CD4-positive, alpha-beta memory T cell (primary cell): Measurements from ENCODE around the gene MUC12. TPM values are rescaled to one million over a fixed set of nuclear protein-coding genes. Genes with fewer than 3 reads are reported as not detected.
"Not testable (repeated sequence)": the region's sequence is repeated elsewhere in the genome, so short reads cannot be mapped to it uniquely, and the experiment has no call there.

Source experiments
- CTCF ChIA-PET: fragments of 350-600 bp; sonication (Branson Sonifier 250); formaldehyde crosslinking; loops from one replicate; lab custom pipeline; 2021; ENCODE audit warnings: inconsistent platforms; ENCODE audit not compliant: partially characterized antibody; lab: Charles Lee
- POLR2A ChIA-PET: fragments of 350-600 bp; sonication (Branson Sonifier 250); formaldehyde crosslinking; loops from one replicate; lab custom pipeline; 2021; ENCODE audit not compliant: partially characterized antibody; lab: Charles Lee
- DNase-seq, 5 donors: peaks; one replicate each; pipeline versions ENCODE4 v3.0.0 to v3.0.0-alpha.2; 2020 to 2022; ENCODE audit warnings: mixed read lengths in 1 of 5
- H3K27ac ChIP-seq: one replicate; pipeline ENCODE4 v1.7.0; 2013; ENCODE audit warnings: low read depth, low read length
- H3K27me3 ChIP-seq: 2 replicates; pipeline ENCODE4 v1.7.0; 2013; ENCODE audit warnings: mild to moderate bottlenecking, low read length, moderate library complexity; ENCODE audit not compliant: insufficient read depth
- H3K36me3 ChIP-seq: 2 replicates; pipeline ENCODE4 v1.7.0; 2013; ENCODE audit warnings: mild to moderate bottlenecking, low read length, moderate library complexity; ENCODE audit not compliant: insufficient read depth
- H3K4me1 ChIP-seq: 2 replicates; pipeline ENCODE4 v1.7.0; 2013; ENCODE audit warnings: mild to moderate bottlenecking, low read length, moderate library complexity; ENCODE audit not compliant: insufficient read depth
- H3K4me3 ChIP-seq, 2 donors: one replicate each; pipeline ENCODE4 v1.7.0; 2013; ENCODE audit warnings: low read length in 2 of 2, mild to moderate bottlenecking in 1 of 2
- H3K9me3 ChIP-seq, 2 donors: one replicate each; pipeline ENCODE4 v1.7.0; 2013; ENCODE audit warnings: low read length in 2 of 2, control low read depth in 1 of 2; ENCODE audit not compliant: control insufficient read depth in 1 of 2
- H3K27ac Mint-ChIP-seq, 7 donors: one replicate each; pipeline ENCODE4 v1.8.0; 2020 to 2021; ENCODE audit warnings: mixed read lengths in 7 of 7, mild to moderate bottlenecking in 6 of 7, inconsistent platforms in 3 of 7, moderate library complexity in 3 of 7
- H3K27me3 Mint-ChIP-seq, 2 donors: one replicate each; pipeline ENCODE4 v1.8.0; 2020 to 2021; ENCODE audit warnings: mixed read lengths in 2 of 2
- H3K36me3 Mint-ChIP-seq, 2 donors: one replicate each; pipeline ENCODE4 v1.8.0; 2020 to 2021; ENCODE audit warnings: mixed read lengths in 2 of 2, inconsistent platforms in 1 of 2, mild to moderate bottlenecking in 1 of 2
- H3K4me1 Mint-ChIP-seq, 4 donors: one replicate each; pipeline ENCODE4 v1.8.0; 2020 to 2021; ENCODE audit warnings: mixed read lengths in 4 of 4, mild to moderate bottlenecking in 1 of 4
- H3K4me3 Mint-ChIP-seq, 8 donors: one replicate each; pipeline ENCODE4 v1.8.0; 2020 to 2021; ENCODE audit warnings: mixed read lengths in 8 of 8, mild to moderate bottlenecking in 7 of 8, moderate library complexity in 6 of 8, inconsistent platforms in 3 of 8
- H3K9me3 Mint-ChIP-seq, 8 donors: one replicate each; pipeline ENCODE4 v1.8.0; 2020 to 2021; ENCODE audit warnings: mixed read lengths in 8 of 8, mild to moderate bottlenecking in 5 of 8, inconsistent platforms in 3 of 8, moderate library complexity in 1 of 8
- intact Hi-C: fragments of 100-400 bp; cut with micrococcal nuclease; formaldehyde crosslinking; loops from one replicate; pipeline ENCODE4 v1.15.1; 2023
- polyA plus RNA-seq, 2 donors: library from polyadenylated mRNA; unstranded; fragments of 300-500 nt; fragmentation: Illumina TruSeq; gene quantifications; one replicate each; pipeline ENCODE4 v1.2.3, GENCODE V29; 2021
- total RNA-seq, 2 experiments: library from RNA; stranded (reverse); gene quantifications; one replicate each; pipeline ENCODE4 v1.2.3, GENCODE V29; 2021

MUC12 gene
- total and polyA plus RNA-seq, 4 experiments from 2014 or later, result 0.45 TPM; not detected in 3

DNA sequence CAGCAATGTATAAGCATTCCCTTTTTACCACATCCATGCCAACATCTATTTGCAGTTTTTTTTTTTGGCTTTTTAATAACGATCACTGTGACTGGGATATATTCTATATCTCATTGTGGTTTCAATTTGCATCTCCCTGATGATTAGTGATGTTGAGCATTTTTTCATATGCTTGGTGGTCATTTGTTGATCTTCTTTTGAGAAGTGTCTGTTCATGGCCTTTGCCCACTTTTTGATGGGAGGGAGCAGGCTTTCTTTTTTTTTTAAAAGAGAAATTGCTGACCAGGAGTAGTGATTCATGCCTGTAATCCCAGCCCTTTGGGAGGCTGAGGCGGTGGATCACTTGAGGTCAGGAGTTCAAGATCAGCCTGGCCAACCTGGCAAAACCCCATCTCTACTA lies 54.5 kb downstream of the MUC12 start:
- Histone ChIP-seq H3K27ac (no peak overlapping the region), H3K9me3 (no peaks in the 10 kb centered on the region), H3K36me3 (no peaks in the 10 kb centered on the region), H3K27me3 (no peaks in the 10 kb centered on the region), H3K4me1 (no peaks in the 10 kb centered on the region), H3K4me3 (no peak overlapping the region)
- Mint-ChIP-seq H3K9me3 (peaks cover 0 to 1% (median 0%) of the 10 kb centered on the region in 8 donors), H3K4me1 (peaks cover 0 to 3% (median 2%) of the 10 kb centered on the region in 4 donors), H3K27me3 (peaks cover 7% of the 10 kb centered on the region in 2 donors), H3K36me3 (no peaks in the 10 kb centered on the region), H3K4me3 (no peak overlapping the region), H3K27ac (no peak overlapping the region)
- intact Hi-C loops, result no loop called here
- ChIA-PET POLR2A (no interaction called here), CTCF (no interaction called here)
- no peak for DNase-seq

- no peak overlapping the region for H3K4me3 Mint-ChIP-seq
- H3K4me3 ChIP-seq, result no peak overlapping the region
- no peaks in the 10 kb centered on the region for H3K4me1 Mint-ChIP-seq
- no peaks in the 10 kb centered on the region for H3K27me3 ChIP-seq
- ChIA-PET POLR2A (no interaction called here), CTCF (no interaction called here)
- H3K36me3 Mint-ChIP-seq, result no peaks in the 10 kb centered on the region
- peaks cover 3 to 5% of the 10 kb centered on the region in 2 donors for H3K27me3 Mint-ChIP-seq
- no peaks in the 10 kb centered on the region for H3K9me3 ChIP-seq
- intact Hi-C loops, result no loop called here
- DNase-seq, result no peak
- no peaks in the 10 kb centered on the region for H3K9me3 Mint-ChIP-seq
- no peaks in the 10 kb centered on the region for H3K4me1 ChIP-seq
- no peak overlapping the region for H3K27ac ChIP-seq
- H3K27ac Mint-ChIP-seq, result no peak overlapping the region
- H3K36me3 ChIP-seq, result no peaks in the 10 kb centered on the region
Observed at GRCh38 chr7:101031082-101031481, 61.7 kb downstream of the MUC12 start.

DNA sequence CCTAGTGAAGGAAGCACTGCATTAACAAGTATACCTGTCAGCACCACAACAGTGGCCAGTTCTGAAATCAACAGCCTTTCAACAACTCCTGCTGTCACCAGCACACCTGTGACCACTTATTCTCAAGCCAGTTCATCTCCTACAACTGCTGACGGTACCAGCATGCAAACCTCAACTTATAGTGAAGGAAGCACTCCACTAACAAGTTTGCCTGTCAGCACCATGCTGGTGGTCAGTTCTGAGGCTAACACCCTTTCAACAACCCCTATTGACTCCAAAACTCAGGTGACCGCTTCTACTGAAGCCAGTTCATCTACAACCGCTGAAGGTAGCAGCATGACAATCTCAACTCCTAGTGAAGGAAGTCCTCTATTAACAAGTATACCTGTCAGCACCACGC lies 66.6 kb downstream of the MUC12 start:
- H3K27me3 Mint-ChIP-seq, result peaks cover 6 to 10% of the 10 kb centered on the region in 2 donors
- Histone ChIP-seq H3K4me1 (no peaks in the 10 kb centered on the region), H3K27me3 (no peaks in the 10 kb centered on the region), H3K36me3 (no peaks in the 10 kb centered on the region), H3K9me3 (no peaks in the 10 kb centered on the region), H3K4me3 (no peak overlapping the region), H3K27ac (no peak overlapping the region)
- H3K27ac Mint-ChIP-seq, result no peak overlapping the region
- no peaks in the 10 kb centered on the region for H3K9me3 Mint-ChIP-seq
- POLR2A ChIA-PET, result no interaction called here
- H3K4me1 Mint-ChIP-seq, result no peaks in the 10 kb centered on the region
- DNase-seq, result no peak
- no peaks in the 10 kb centered on the region for H3K36me3 Mint-ChIP-seq
- intact Hi-C loops, result no loop called here
- H3K4me3 Mint-ChIP-seq, result no peak overlapping the region
- CTCF ChIA-PET, result no interaction called here

DNA sequence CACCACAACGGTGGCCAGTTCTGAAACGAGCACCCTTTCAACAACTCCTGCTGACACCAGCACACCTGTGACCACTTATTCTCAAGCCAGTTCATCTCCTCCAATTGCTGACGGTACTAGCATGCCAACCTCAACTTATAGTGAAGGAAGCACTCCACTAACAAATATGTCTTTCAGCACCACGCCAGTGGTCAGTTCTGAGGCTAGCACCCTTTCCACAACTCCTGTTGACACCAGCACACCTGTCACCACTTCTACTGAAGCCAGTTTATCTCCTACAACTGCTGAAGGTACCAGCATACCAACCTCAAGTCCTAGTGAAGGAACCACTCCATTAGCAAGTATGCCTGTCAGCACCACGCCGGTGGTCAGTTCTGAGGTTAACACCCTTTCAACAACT lies 71.9 kb downstream of the MUC12 start:
- H3K4me1 ChIP-seq, intact Hi-C loops, CTCF ChIA-PET, H3K36me3 Mint-ChIP-seq, H3K27me3 ChIP-seq, H3K36me3 ChIP-seq, H3K9me3 ChIP-seq, H3K4me1 Mint-ChIP-seq, POLR2A ChIA-PET, H3K27ac Mint-ChIP-seq, H3K4me3 Mint-ChIP-seq, DNase-seq, H3K27ac ChIP-seq, H3K4me3 ChIP-seq: not testable (repeated sequence)
- H3K9me3 Mint-ChIP-seq, result peaks cover 0 to 13% (median 7%) of the 10 kb centered on the region in 8 donors
- H3K27me3 Mint-ChIP-seq, result peaks cover 10 to 14% of the 10 kb centered on the region in 2 donors

GRCh38 chr7:101058355-101058754 lies 89.0 kb downstream of the MUC12 start:
- H3K27me3 Mint-ChIP-seq, result peaks cover 26 to 38% of the 10 kb centered on the region in 2 donors
- intact Hi-C loops, result loop anchor here (2.0 kb wide), 1 partner anchor 260 kb away; no protein-coding TSS in a partner anchor
- H3K27ac Mint-ChIP-seq, result no peak overlapping the region

GRCh38 chr7:101059620-101059942 lies 90.2 kb downstream of the MUC12 start:
- POLR2A ChIA-PET, result no interaction called here
- peak overlapping the region in 1 of 7 donors; percentile 21 for H3K27ac Mint-ChIP-seq
- no peak for DNase-seq
- no peaks in the 10 kb centered on the region for H3K36me3 Mint-ChIP-seq
- peak overlapping the region in 2 of 8 donors; percentile 7 to 52 for H3K4me3 Mint-ChIP-seq
- Histone ChIP-seq H3K9me3 (no peaks in the 10 kb centered on the region), H3K4me3 (no peak overlapping the region), H3K27ac (no peak overlapping the region), H3K36me3 (no peaks in the 10 kb centered on the region), H3K27me3 (peaks cover 10% of the 10 kb centered on the region), H3K4me1 (no peaks in the 10 kb centered on the region)
- CTCF ChIA-PET, result interaction anchor here (0.9 to 2.9 kb wide), 6 partner anchors 10 to 170 kb away, joined by 3 to 19 read pairs (median 6); partner anchors contain the start of genes ACHE and UFSP1
- peaks cover 0 to 3% (median under 1%) of the 10 kb centered on the region in 4 donors for H3K4me1 Mint-ChIP-seq
- peaks cover 29 to 43% of the 10 kb centered on the region in 2 donors for H3K27me3 Mint-ChIP-seq
- peaks cover 0 to 1% (median 0%) of the 10 kb centered on the region in 8 donors for H3K9me3 Mint-ChIP-seq
- intact Hi-C loops, result loop anchor here (1.0 to 2.0 kb wide), 4 partner anchors 93 to 354 kb away; no protein-coding TSS in a partner anchor

More at GRCh38 chr7:101058355-101058754, 89.0 kb downstream of the MUC12 start:
- Histone ChIP-seq H3K27me3 (peaks cover 10% of the 10 kb centered on the region), H3K36me3 (no peaks in the 10 kb centered on the region), H3K9me3 (no peaks in the 10 kb centered on the region), H3K27ac (no peak overlapping the region), H3K4me3 (no peak overlapping the region), H3K4me1 (no peaks in the 10 kb centered on the region)
- Mint-ChIP-seq H3K4me3 (peak overlapping the region in 1 of 8 donors; percentile 15), H3K9me3 (no peaks in the 10 kb centered on the region), H3K4me1 (peaks cover 0 to 3% (median under 1%) of the 10 kb centered on the region in 4 donors), H3K36me3 (no peaks in the 10 kb centered on the region)
- ChIA-PET CTCF (interaction anchor here (0.9 to 2.9 kb wide), 12 partner anchors 9 to 353 kb away, joined by 3 to 19 read pairs (median 4); partner anchors contain the start of genes ACHE, POP7 and UFSP1), POLR2A (no interaction called here)
- DNase-seq, result peak; percentile 23 to 51 (median 31)

- ChIA-PET CTCF (interaction anchor here (0.6 to 1.4 kb wide), 3 partner anchors 34 to 169 kb away, joined by 3 read pairs; no protein-coding TSS in a partner anchor), POLR2A (interaction anchor here (0.7 kb wide), 1 partner anchor 362 kb away, joined by 3 read pairs; no protein-coding TSS in a partner anchor)
- Mint-ChIP-seq H3K36me3 (no peaks in the 10 kb centered on the region), H3K27me3 (peaks cover 31 to 47% of the 10 kb centered on the region in 2 donors), H3K4me3 (no peak overlapping the region), H3K27ac (no peak overlapping the region), H3K9me3 (peaks cover 0 to 1% (median 0%) of the 10 kb centered on the region in 8 donors), H3K4me1 (peaks cover 0 to 3% (median under 1%) of the 10 kb centered on the region in 4 donors)
- Histone ChIP-seq H3K36me3 (no peaks in the 10 kb centered on the region), H3K4me3 (no peak overlapping the region), H3K9me3 (no peaks in the 10 kb centered on the region), H3K27me3 (peaks cover 10% of the 10 kb centered on the region), H3K27ac (no peak overlapping the region), H3K4me1 (no peaks in the 10 kb centered on the region)
- no peak for DNase-seq
- intact Hi-C loops, result no loop called here
Observed at GRCh38 chr7:101060992-101061391, 91.6 kb downstream of the MUC12 start.
